Stimulated activated naive CD8-positive, alpha-beta T cell treated with anti-CD3 and anti-CD28 coated beads, Interleukin-15, Interleukin-2, amounts not matched to agents 100 ng/mL and 50 ng/mL, for 24 hours (primary cell): ENCODE measurements around the gene RASA3.

ENCODE experiments used
- H3K27ac Mint-ChIP-seq: one replicate; pipeline ENCODE4 v1.8.0; 2021; ENCODE audit warnings: mild to moderate bottlenecking, mixed read lengths
- H3K27me3 Mint-ChIP-seq: one replicate; pipeline ENCODE4 v1.8.0; 2021; ENCODE audit warnings: mixed read lengths
- H3K36me3 Mint-ChIP-seq: one replicate; pipeline ENCODE4 v1.8.0; 2021; ENCODE audit warnings: low read depth, mixed read lengths
- H3K4me1 Mint-ChIP-seq: one replicate; pipeline ENCODE4 v1.8.0; 2021; ENCODE audit warnings: low read depth, mixed read lengths
- H3K4me3 Mint-ChIP-seq: one replicate; pipeline ENCODE4 v1.8.0; 2021; ENCODE audit warnings: mild to moderate bottlenecking, mixed read lengths
- H3K9me3 Mint-ChIP-seq: one replicate; pipeline ENCODE4 v1.8.0; 2021; ENCODE audit warnings: mixed read lengths

The RASA3 gene

GRCh38 chr13:114065926-114066774, 66.3 kb downstream of the RASA3 start:
- Mint-ChIP-seq H3K4me1 (peaks cover 75% of the 10 kb centered on the region), H3K4me3 (peak overlapping the region; percentile 78), H3K27ac (peak overlapping the region; percentile 98), H3K27me3 (no peaks in the 10 kb centered on the region), H3K9me3 (peaks cover 4% of the 10 kb centered on the region), H3K36me3 (peaks cover 5% of the 10 kb centered on the region)

- Mint-ChIP-seq H3K27me3 (no peaks in the 10 kb centered on the region), H3K36me3 (no peaks in the 10 kb centered on the region), H3K9me3 (no peaks in the 10 kb centered on the region), H3K4me3 (peak overlapping the region; percentile 78), H3K27ac (peak overlapping the region; percentile 98), H3K4me1 (peaks cover 72% of the 10 kb centered on the region)
Observed at GRCh38 chr13:114065141-114065925, 67.1 kb downstream of the RASA3 start.

GRCh38 chr13:114064450-114065140, 67.8 kb downstream of the RASA3 start:
- H3K4me1 Mint-ChIP-seq: peaks cover 78% of the 10 kb centered on the region
- H3K9me3 Mint-ChIP-seq: no peaks in the 10 kb centered on the region
- H3K36me3 Mint-ChIP-seq: peaks cover 6% of the 10 kb centered on the region
- peak overlapping the region; percentile 98 for H3K27ac Mint-ChIP-seq
- H3K4me3 Mint-ChIP-seq: peak overlapping the region; percentile 78
- H3K27me3 Mint-ChIP-seq: no peaks in the 10 kb centered on the region

- Mint-ChIP-seq H3K9me3 (no peaks in the 10 kb centered on the region), H3K36me3 (peaks cover 6% of the 10 kb centered on the region), H3K4me1 (peaks cover 81% of the 10 kb centered on the region), H3K4me3 (peak overlapping the region; percentile 78), H3K27ac (peak overlapping the region; percentile 98), H3K27me3 (no peaks in the 10 kb centered on the region)
Observed at GRCh38 chr13:114063545-114064449, 68.6 kb downstream of the RASA3 start.

- H3K27ac Mint-ChIP-seq: no peak overlapping the region
- H3K27me3 Mint-ChIP-seq: no peaks in the 10 kb centered on the region
- H3K36me3 Mint-ChIP-seq: peaks cover 6% of the 10 kb centered on the region
- no peaks in the 10 kb centered on the region for H3K9me3 Mint-ChIP-seq
- no peak overlapping the region for H3K4me3 Mint-ChIP-seq
- H3K4me1 Mint-ChIP-seq: peaks cover 80% of the 10 kb centered on the region
Observed at GRCh38 chr13:114062754-114063153, 69.7 kb downstream of the RASA3 start.

GRCh38 chr13:114062341-114062740, 70.1 kb downstream of the RASA3 start:
- no peak overlapping the region for H3K4me3 Mint-ChIP-seq

GRCh38 chr13:114061744-114062143, 70.7 kb downstream of the RASA3 start:
- H3K36me3 Mint-ChIP-seq: peaks cover 6% of the 10 kb centered on the region
- no peak overlapping the region for H3K27ac Mint-ChIP-seq
- H3K4me3 Mint-ChIP-seq: no peak overlapping the region
- no peaks in the 10 kb centered on the region for H3K9me3 Mint-ChIP-seq
- no peaks in the 10 kb centered on the region for H3K27me3 Mint-ChIP-seq
- H3K4me1 Mint-ChIP-seq: peaks cover 79% of the 10 kb centered on the region

More at GRCh38 chr13:114062341-114062740, 70.1 kb downstream of the RASA3 start:
- Mint-ChIP-seq H3K27ac (no peak overlapping the region), H3K4me1 (peaks cover 80% of the 10 kb centered on the region), H3K36me3 (peaks cover 6% of the 10 kb centered on the region), H3K27me3 (no peaks in the 10 kb centered on the region), H3K9me3 (no peaks in the 10 kb centered on the region)

GRCh38 chr13:114061047-114061446, 71.4 kb downstream of the RASA3 start:
- Mint-ChIP-seq H3K4me1 (peaks cover 79% of the 10 kb centered on the region), H3K27ac (no peak overlapping the region), H3K9me3 (no peaks in the 10 kb centered on the region), H3K36me3 (peaks cover 8% of the 10 kb centered on the region), H3K4me3 (no peak overlapping the region), H3K27me3 (no peaks in the 10 kb centered on the region)

- H3K27me3 Mint-ChIP-seq: no peaks in the 10 kb centered on the region
- peak overlapping the region; percentile 70 for H3K27ac Mint-ChIP-seq
- peaks cover 10% of the 10 kb centered on the region for H3K36me3 Mint-ChIP-seq
- peaks cover 77% of the 10 kb centered on the region for H3K4me1 Mint-ChIP-seq
- no peaks in the 10 kb centered on the region for H3K9me3 Mint-ChIP-seq
- H3K4me3 Mint-ChIP-seq: no peak overlapping the region
Observed at GRCh38 chr13:114059946-114060860, 72.2 kb downstream of the RASA3 start.

- H3K4me1 Mint-ChIP-seq: peaks cover 77% of the 10 kb centered on the region
- peak overlapping the region; percentile 70 for H3K27ac Mint-ChIP-seq
- no peaks in the 10 kb centered on the region for H3K27me3 Mint-ChIP-seq
- H3K36me3 Mint-ChIP-seq: peaks cover 15% of the 10 kb centered on the region
- H3K4me3 Mint-ChIP-seq: no peak overlapping the region
- H3K9me3 Mint-ChIP-seq: no peaks in the 10 kb centered on the region
Observed at GRCh38 chr13:114059428-114059827, 73.0 kb downstream of the RASA3 start.

GRCh38 chr13:114058051-114058867, 74.2 kb downstream of the RASA3 start:
- peaks cover 17% of the 10 kb centered on the region for H3K36me3 Mint-ChIP-seq
- no peak overlapping the region for H3K4me3 Mint-ChIP-seq
- peaks cover 75% of the 10 kb centered on the region for H3K4me1 Mint-ChIP-seq
- H3K27me3 Mint-ChIP-seq: no peaks in the 10 kb centered on the region
- no peaks in the 10 kb centered on the region for H3K9me3 Mint-ChIP-seq
- no peak overlapping the region for H3K27ac Mint-ChIP-seq

- H3K27me3 Mint-ChIP-seq: no peaks in the 10 kb centered on the region
- H3K9me3 Mint-ChIP-seq: no peaks in the 10 kb centered on the region
- H3K36me3 Mint-ChIP-seq: peaks cover 17% of the 10 kb centered on the region
- H3K4me1 Mint-ChIP-seq: peaks cover 74% of the 10 kb centered on the region
- H3K4me3 Mint-ChIP-seq: no peak overlapping the region
- no peak overlapping the region for H3K27ac Mint-ChIP-seq
Observed at GRCh38 chr13:114057166-114058050, 75.0 kb downstream of the RASA3 start.
